ENCODE results near the gene USB1. TPM values are rescaled to one million over a fixed set of nuclear protein-coding genes. Genes with fewer than 3 reads are reported as not detected.
A peak's percentile ranks its signal among the peaks of the same experiment; 100 is the strongest.

The USB1 gene
- total RNA-seq, 2 experiments from 2014 or later = 52.6 to 54.2 TPM

DNA sequence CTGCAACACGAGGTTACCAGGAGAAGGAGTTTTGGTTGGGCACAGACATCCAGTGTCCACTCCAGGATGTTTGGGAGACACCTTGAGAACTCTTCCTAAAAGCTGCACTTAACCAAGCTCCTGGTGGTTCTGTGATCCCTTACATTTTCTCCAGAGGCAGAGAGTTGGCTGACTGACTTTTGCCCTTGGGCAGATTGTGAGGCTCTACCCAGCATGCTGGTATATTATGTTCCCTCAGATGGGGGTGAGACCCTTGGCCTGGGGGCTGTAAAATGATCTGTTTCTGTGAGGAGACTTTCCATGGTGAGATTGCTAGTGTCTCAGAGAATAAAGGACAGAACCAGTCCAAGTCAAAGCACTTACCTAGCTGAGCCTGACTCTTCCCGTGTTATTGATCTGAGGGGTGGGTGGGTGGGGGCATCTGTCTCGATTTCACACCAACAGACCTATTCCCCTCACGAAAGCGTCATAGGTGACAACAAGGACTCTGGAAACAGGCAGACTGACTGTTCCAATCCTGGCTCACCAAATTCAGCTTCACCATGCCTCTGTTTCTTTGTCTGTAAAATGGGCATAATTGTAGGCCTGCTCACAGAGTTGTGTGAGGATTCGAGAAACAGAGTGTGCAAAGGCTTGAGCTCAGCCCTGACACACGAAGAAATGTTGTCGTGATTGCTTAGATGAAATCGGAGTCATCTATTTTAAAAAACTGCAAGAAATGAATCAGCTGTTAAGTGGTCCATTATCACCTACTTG lies 12.2 kb downstream of the USB1 start:
- no peaks in the 10 kb centered on the region for H3K9me3 Mint-ChIP-seq
- no peaks in the 10 kb centered on the region for H3K4me1 Mint-ChIP-seq
- no peak overlapping the region for H3K4me3 Mint-ChIP-seq
- H3K27ac Mint-ChIP-seq = no peak overlapping the region
- no peak for DNase-seq
- H3K36me3 Mint-ChIP-seq = peaks cover 3% of the 10 kb centered on the region
- no peaks in the 10 kb centered on the region for H3K27me3 Mint-ChIP-seq

- H3K4me1 Mint-ChIP-seq = peaks cover 4% of the 10 kb centered on the region
- H3K36me3 Mint-ChIP-seq = no peaks in the 10 kb centered on the region
- H3K27ac Mint-ChIP-seq = no peak overlapping the region
- no peaks in the 10 kb centered on the region for H3K9me3 Mint-ChIP-seq
- no peaks in the 10 kb centered on the region for H3K27me3 Mint-ChIP-seq
- DNase-seq = no peak
- H3K4me3 Mint-ChIP-seq = no peak overlapping the region
Observed at GRCh38 chr16:58016840-58017446, 15.7 kb downstream of the USB1 start.

DNA sequence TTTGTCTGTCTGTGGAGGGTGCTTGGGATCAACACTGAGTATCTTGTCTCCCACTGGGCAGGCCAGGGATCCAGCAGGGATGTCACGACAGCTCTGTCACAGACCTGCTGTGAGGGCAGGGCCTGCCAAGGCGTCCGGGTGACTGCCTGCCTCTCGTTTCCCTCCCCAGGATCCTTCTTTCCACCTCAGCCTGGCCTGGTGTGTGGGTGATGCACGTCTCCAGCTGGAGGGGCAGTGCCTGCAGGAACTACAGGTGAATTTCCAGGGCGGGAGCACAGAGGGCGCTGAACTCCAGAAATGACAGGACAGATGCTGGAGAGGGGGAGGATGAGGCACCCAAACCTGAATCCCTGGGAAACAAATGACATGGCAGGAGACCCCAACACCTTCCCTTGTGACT lies 17.6 kb downstream of the USB1 start:
- DNase-seq = no peak
- no peak overlapping the region for H3K4me3 Mint-ChIP-seq
- H3K27me3 Mint-ChIP-seq = no peaks in the 10 kb centered on the region
- H3K27ac Mint-ChIP-seq = no peak overlapping the region
- H3K4me1 Mint-ChIP-seq = peaks cover 4% of the 10 kb centered on the region
- no peaks in the 10 kb centered on the region for H3K9me3 Mint-ChIP-seq
- no peaks in the 10 kb centered on the region for H3K36me3 Mint-ChIP-seq

GRCh38 chr16:58019866-58020538 lies 18.8 kb downstream of the USB1 start:
- Mint-ChIP-seq H3K4me3 (no peak overlapping the region), H3K27me3 (peaks cover 5% of the 10 kb centered on the region), H3K36me3 (no peaks in the 10 kb centered on the region), H3K4me1 (peaks cover 9% of the 10 kb centered on the region), H3K9me3 (no peaks in the 10 kb centered on the region), H3K27ac (no peak overlapping the region)
- DNase-seq = no peak

GRCh38 chr16:58020628-58021521 lies 19.7 kb downstream of the USB1 start:
- no peaks in the 10 kb centered on the region for H3K36me3 Mint-ChIP-seq
- H3K27ac Mint-ChIP-seq = peak overlapping the region; percentile 1
- H3K9me3 Mint-ChIP-seq = no peaks in the 10 kb centered on the region
- peaks cover 10% of the 10 kb centered on the region for H3K4me1 Mint-ChIP-seq
- H3K4me3 Mint-ChIP-seq = no peak overlapping the region
- DNase-seq = no peak
- peaks cover 6% of the 10 kb centered on the region for H3K27me3 Mint-ChIP-seq

DNA sequence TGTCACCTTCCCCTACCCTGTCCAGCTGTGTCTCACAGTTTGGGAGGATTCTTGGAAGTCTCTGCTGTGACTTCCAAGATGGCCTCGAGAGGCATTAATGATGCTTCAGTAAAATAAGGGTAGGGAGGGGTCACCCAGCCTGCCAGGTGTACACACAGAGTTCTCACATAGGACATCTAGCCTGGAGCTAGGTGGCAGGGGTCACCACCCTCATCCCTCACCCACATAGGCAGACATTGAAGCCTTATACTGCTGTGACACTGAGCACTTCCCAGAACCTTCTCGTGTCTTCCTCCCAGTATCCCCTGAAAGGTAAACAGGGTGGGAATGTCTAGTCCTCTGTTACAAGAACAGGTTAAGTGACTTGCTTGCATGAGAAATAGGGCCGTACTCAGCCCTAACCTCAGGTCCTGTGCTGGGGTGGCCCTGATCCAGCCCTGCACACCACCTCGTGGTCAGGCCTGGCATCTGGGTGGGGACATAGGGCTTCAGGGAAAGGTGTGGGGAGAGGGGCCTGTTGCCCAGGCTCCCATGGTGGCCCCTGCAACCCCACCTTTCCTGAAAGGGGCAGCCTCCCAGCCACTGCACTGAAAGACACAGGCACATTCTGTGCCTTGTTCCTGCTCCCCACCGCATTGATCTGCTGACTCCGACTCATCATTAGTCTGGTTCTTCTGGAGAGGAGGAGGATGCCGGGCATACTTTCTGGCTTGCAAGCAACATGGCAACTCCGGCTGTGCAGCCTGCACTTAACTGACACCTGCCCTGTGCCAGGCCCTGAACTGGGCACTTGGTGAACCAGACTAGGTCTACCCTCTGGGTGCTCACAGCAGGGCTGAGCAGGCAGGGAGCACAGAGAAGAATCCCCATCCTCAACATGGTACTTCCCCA lies 20.7 kb downstream of the USB1 start:
- no peaks in the 10 kb centered on the region for H3K9me3 Mint-ChIP-seq
- H3K27ac Mint-ChIP-seq = no peak overlapping the region

GRCh38 chr16:58022601-58023371 lies 21.6 kb downstream of the USB1 start:
- no peaks in the 10 kb centered on the region for H3K9me3 Mint-ChIP-seq
- no peak overlapping the region for H3K4me3 Mint-ChIP-seq
- peaks cover 10% of the 10 kb centered on the region for H3K27me3 Mint-ChIP-seq

More for the DNA sequence above, 20.7 kb downstream of the USB1 start:
- peaks cover 10% of the 10 kb centered on the region for H3K27me3 Mint-ChIP-seq
- H3K4me3 Mint-ChIP-seq = no peak overlapping the region
- no peaks in the 10 kb centered on the region for H3K36me3 Mint-ChIP-seq
- DNase-seq = no peak
- peaks cover 10% of the 10 kb centered on the region for H3K4me1 Mint-ChIP-seq

DNA sequence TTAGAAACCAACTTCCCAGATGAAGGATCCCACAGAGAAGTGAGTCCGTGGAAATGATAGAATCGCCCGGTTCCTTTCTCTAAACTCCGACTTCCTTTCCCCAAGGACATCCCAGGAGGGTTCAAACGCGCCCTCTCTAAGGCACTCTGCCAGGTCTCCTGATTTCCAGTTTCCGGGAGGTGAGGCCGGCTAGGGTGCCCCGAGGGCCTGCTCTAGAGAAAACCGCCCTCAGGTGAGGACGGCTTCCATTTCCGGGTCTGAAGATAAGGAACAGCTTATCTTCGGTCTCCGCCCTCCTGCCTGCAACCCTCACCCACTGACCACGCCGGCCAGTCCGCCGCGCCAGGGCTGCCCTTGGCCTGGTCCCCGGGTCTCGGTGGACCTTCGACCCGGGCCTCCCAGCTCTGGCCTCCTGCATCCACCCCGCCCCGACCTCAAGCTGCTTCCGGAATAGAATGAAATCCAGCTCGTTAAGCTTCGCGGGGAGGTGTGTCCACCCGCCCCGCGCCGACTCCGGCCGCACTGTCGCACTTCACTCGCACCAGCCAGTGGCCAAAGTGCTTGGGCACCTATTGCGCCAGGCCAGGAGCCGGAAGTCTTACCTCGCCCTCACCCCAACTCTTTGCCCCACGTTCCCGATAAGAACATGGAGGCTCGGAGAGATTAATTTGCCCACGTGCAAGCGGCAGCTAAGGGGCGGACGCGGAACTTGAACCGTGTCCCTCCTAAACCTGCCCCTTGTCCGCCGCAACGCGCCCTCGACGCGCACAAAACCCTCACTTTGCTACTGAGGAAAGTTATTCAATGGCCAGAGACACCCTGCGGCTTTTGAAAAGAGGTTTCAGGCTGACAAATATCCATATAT lies 23.5 kb downstream of the USB1 start:
- peak; percentile 12 for DNase-seq
- no peaks in the 10 kb centered on the region for H3K9me3 Mint-ChIP-seq
- H3K27ac Mint-ChIP-seq = peak overlapping the region; percentile 65
- H3K4me3 Mint-ChIP-seq = peak overlapping the region; percentile 78
- H3K36me3 Mint-ChIP-seq = no peaks in the 10 kb centered on the region
- peaks cover 10% of the 10 kb centered on the region for H3K4me1 Mint-ChIP-seq
- peaks cover 13% of the 10 kb centered on the region for H3K27me3 Mint-ChIP-seq

More at GRCh38 chr16:58022601-58023371, 21.6 kb downstream of the USB1 start:
- no peak for DNase-seq
- no peak overlapping the region for H3K27ac Mint-ChIP-seq
- no peaks in the 10 kb centered on the region for H3K36me3 Mint-ChIP-seq
- H3K4me1 Mint-ChIP-seq = peaks cover 10% of the 10 kb centered on the region

GRCh38 chr16:58025351-58026138 lies 24.3 kb downstream of the USB1 start, which contains the start of gene MMP15:
TSS of gene MMP15 (plus strand) at chr16:58025754. CDS start at chr16:58026351, 597 bp downstream.
- H3K27ac Mint-ChIP-seq = peak within 1 kb of the TSS; percentile 65
- H3K27me3 Mint-ChIP-seq = peaks cover 13% of the 10 kb centered on the region
- H3K4me3 Mint-ChIP-seq = peak within 1 kb of the TSS; percentile 78
- no peaks in the 10 kb centered on the region for H3K36me3 Mint-ChIP-seq
- DNase-seq = peak; percentile 73
- H3K9me3 Mint-ChIP-seq = no peaks in the 10 kb centered on the region
- peaks cover 9% of the 10 kb centered on the region for H3K4me1 Mint-ChIP-seq

- DNase-seq = peak; percentile 21
Observed at GRCh38 chr16:58026139-58026704, 25.0 kb downstream of the USB1 start.

DNA sequence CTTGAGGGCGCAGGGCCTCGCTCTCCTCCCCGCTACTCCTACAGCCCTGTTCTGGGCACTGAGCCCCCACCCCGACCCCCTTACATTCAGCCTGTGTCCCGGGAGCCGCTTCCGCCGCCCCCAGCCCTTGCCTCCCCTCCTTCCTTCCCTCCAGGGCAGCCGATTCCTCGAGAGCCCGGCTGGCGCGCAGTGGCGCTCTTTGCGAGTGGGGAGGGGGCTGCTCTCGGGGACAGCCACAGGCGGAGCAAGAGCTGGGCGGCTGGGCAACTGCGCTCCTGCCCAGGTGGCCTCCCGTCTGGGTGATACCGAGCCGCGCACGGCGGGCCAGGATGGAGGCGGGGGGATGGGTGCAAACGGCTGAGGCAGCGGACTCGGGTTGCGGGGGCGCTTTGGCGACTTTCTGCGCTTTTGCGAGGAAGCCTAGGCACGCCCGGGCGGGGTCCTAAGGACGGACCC lies 25.5 kb downstream of the USB1 start:
- Mint-ChIP-seq H3K36me3 (no peaks in the 10 kb centered on the region), H3K27ac (no peak overlapping the region)
- no peak for DNase-seq

More at GRCh38 chr16:58026139-58026704, 25.0 kb downstream of the USB1 start:
- no peak overlapping the region for H3K27ac Mint-ChIP-seq
- no peaks in the 10 kb centered on the region for H3K9me3 Mint-ChIP-seq
- peaks cover 13% of the 10 kb centered on the region for H3K27me3 Mint-ChIP-seq
- peak overlapping the region; percentile 47 for H3K4me3 Mint-ChIP-seq
- peaks cover 7% of the 10 kb centered on the region for H3K4me1 Mint-ChIP-seq
- H3K36me3 Mint-ChIP-seq = no peaks in the 10 kb centered on the region

More for the DNA sequence above, 25.5 kb downstream of the USB1 start:
- Mint-ChIP-seq H3K9me3 (no peaks in the 10 kb centered on the region), H3K4me1 (peaks cover 7% of the 10 kb centered on the region), H3K27me3 (peaks cover 13% of the 10 kb centered on the region), H3K4me3 (peak overlapping the region; percentile 10)
